Peyer's patch (tissue), 4 donors: ENCODE results near the gene LIMS2. TPM values are rescaled to one million over a fixed set of nuclear protein-coding genes. Genes with fewer than 3 reads are reported as not detected.

ENCODE experiments used
- DNase-seq, 3 donors: peaks; one replicate each; pipeline ENCODE4 v3.0.0-alpha.2; 2017 to 2019
- H3K27ac ChIP-seq, 4 donors: fragments of 200-600 bp; sonication (generic); one replicate each; pipeline ENCODE4 v1.5.1; 2016 to 2019
- H3K27me3 ChIP-seq, 2 donors: fragments of 200-600 bp; sonication (generic); one replicate each; pipeline ENCODE4 v1.5.1; 2019
- H3K36me3 ChIP-seq, 3 donors: fragments of 200-600 bp; sonication (generic); one replicate each; pipeline ENCODE4 v1.5.1; 2016 to 2019
- H3K4me1 ChIP-seq, 4 donors: fragments of 200-600 bp; sonication (generic); one replicate each; pipeline ENCODE4 v1.5.1; 2016 to 2019
- H3K4me3 ChIP-seq, 4 donors: fragments of 200-600 bp; sonication (generic); 1 replicate in 3 of 4; 2 replicates in 1 of 4; pipeline ENCODE4 v1.5.1; 2016 to 2019; ENCODE audit warnings: mild to moderate bottlenecking in 1 of 4
- H3K9me3 ChIP-seq, 4 donors: fragments of 200-600 bp; sonication (generic); one replicate each; pipeline ENCODE4 v1.5.1; 2016 to 2019; ENCODE audit warnings: mild to moderate bottlenecking in 1 of 4
- POLR2A ChIP-seq, 2 donors: fragments of 450-650 bp; IDR thresholded peaks; one replicate each; pipeline ENCODE4 v1.5.1; 2017; ENCODE audit warnings: antibody characterized with exemption in 2 of 2, mild to moderate bottlenecking in 2 of 2, moderate library complexity in 2 of 2
- total RNA-seq, 4 donors: library from RNA; depleted of rRNA; stranded (reverse); fragments of >200 nt; gene quantifications; one replicate each; pipeline ENCODE4 v1.1.0, GENCODE V29; 2016
- TF ChIP-seq, protein P1 (sequence below), 6 experiments: fragments of 450-650 bp in 4 of 6; fragments of 200-600 bp in 2 of 6; sonication (generic) in 1 of 6; IDR thresholded peaks; one replicate each; pipeline ENCODE4 v1.5.1; 2017 to 2019; ENCODE audit warnings: antibody characterized with exemption in 6 of 6, mild to moderate bottlenecking in 3 of 6, moderate library complexity in 1 of 6

Gene LIMS2
- total RNA-seq, 4 donors from 2014 or later: 7.7 to 95.7 (median 21.9) TPM

DNA sequence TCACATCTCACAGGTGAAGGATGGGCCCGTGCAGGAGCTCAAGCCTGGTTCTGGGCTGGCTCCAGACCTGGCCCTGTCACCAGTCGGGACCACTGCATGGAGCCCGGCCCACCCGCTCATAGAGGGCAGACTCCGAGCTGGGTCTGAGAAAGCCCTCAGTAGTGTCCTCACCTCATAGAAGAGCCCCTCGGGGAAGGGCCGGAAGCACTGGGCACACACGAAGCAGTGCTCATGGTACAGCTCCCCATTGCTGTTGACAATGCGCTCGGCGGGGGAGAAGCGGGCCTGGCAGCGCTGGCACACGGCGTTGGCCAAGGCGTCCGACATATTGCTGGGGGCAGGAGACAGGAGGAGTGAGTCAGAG is 18.1 kb downstream of the LIMS2 start:
- H3K27me3 ChIP-seq: no peaks in the 10 kb centered on the region
- peak in 1 of 3 donors; percentile 28 for DNase-seq
- peak overlapping the region in 2 of 4 donors; percentile 43 to 85 for H3K27ac ChIP-seq
- TF ChIP-seq POLR2A (IDR thresholded peaks at IDR 0.05): no peak
- TF ChIP-seq, protein P1, sequence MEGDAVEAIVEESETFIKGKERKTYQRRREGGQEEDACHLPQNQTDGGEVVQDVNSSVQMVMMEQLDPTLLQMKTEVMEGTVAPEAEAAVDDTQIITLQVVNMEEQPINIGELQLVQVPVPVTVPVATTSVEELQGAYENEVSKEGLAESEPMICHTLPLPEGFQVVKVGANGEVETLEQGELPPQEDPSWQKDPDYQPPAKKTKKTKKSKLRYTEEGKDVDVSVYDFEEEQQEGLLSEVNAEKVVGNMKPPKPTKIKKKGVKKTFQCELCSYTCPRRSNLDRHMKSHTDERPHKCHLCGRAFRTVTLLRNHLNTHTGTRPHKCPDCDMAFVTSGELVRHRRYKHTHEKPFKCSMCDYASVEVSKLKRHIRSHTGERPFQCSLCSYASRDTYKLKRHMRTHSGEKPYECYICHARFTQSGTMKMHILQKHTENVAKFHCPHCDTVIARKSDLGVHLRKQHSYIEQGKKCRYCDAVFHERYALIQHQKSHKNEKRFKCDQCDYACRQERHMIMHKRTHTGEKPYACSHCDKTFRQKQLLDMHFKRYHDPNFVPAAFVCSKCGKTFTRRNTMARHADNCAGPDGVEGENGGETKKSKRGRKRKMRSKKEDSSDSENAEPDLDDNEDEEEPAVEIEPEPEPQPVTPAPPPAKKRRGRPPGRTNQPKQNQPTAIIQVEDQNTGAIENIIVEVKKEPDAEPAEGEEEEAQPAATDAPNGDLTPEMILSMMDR (IDR thresholded peaks at IDR 0.05): no peak
- H3K4me3 ChIP-seq: no peak overlapping the region
- H3K9me3 ChIP-seq: no peaks in the 10 kb centered on the region
- peaks cover 0 to 28% (median 0%) of the 10 kb centered on the region in 4 donors for H3K4me1 ChIP-seq
- peaks cover 0 to 7% (median 0%) of the 10 kb centered on the region in 3 donors for H3K36me3 ChIP-seq

DNA sequence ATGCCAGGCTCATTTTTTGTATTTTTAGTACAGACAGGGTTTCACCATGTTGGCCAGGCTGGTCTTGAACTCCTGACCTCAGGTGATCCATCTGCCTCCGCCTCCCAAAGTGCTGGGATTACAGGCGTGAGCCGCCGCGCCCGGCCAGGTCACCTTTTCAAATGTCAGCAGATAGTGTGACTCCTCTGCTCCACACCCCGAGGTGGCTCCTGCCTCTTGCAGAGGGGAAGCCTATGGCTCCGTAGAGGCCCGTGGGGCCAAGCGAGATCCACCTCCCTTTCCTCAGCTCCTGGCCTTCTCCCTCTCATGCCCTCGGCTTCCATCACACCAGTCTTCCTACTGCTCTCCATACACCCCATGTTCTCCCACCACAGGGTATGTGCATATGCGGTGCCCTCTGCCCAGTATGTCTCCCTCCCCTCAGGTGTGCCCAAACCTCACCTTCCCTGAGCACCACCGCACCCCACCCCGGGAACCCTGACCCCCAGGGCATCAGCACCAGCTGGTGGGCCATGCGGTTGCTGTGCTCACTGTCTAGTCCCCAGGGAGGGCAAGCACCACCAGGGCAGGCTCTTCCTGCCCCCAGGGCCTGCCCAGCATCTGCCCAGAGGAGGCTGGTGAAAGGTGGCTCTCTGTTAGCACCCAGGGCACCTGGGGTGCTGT is 18.6 kb downstream of the LIMS2 start:
- H3K4me3 ChIP-seq: no peak overlapping the region
- no peaks in the 10 kb centered on the region for H3K27me3 ChIP-seq
- H3K9me3 ChIP-seq: no peaks in the 10 kb centered on the region
- TF ChIP-seq, protein P1 (IDR thresholded peaks at IDR 0.05): no peak
- TF ChIP-seq POLR2A (IDR thresholded peaks at IDR 0.05): no peak
- peak overlapping the region in 2 of 4 donors; percentile 43 to 85 for H3K27ac ChIP-seq
- peaks cover 0 to 24% (median 0%) of the 10 kb centered on the region in 4 donors for H3K4me1 ChIP-seq
- peak in 1 of 3 donors; percentile 25 for DNase-seq
- peaks cover 0 to 7% (median 0%) of the 10 kb centered on the region in 3 donors for H3K36me3 ChIP-seq

DNA sequence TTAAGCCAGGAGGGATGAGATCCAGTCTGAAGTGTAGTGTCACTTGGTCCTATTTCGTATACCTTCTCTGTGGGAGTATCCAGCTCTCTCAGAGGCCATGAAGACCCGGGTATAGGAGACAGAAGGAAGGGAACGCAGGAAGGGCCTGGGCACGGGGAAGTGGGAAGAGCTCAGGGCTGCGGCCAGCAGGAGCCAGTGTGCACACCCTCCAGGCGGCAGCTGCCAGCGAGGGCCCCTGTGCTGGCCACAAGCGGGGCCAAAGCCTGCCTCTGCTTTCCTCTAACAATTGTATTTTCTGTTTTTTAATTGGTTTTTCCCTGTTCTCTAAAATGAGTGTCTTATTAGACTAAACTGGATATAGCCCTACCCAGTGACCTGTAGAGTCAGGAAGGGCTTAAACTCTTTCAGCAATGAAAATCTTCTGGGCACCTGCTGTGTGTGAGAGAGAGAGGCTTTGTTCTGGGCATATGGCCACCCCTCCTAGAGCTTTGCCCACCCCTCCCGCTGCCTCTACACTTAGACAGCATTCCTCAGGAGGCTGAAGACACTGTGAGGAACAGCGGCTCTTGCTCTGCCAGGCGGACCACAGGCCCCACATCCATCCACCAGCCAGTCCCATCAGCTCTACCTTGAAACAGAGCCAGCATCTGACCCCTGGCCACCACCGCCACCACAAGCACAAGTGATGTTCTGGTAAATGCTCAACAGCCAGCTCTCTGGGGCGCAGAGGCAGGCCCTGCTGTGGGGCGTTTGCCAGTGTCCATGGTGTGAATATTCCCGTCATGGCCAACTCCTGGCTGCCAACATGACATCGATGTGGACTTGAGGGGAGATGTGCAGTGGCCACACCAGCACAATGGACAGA is 19.9 kb downstream of the LIMS2 start:
- TF ChIP-seq, protein P1 (IDR thresholded peaks at IDR 0.05): no peak
- no peak for TF ChIP-seq POLR2A (IDR thresholded peaks at IDR 0.05)
- peak in 1 of 3 donors; percentile 36 for DNase-seq
- no peaks in the 10 kb centered on the region for H3K27me3 ChIP-seq
- peaks cover 0 to 15% (median under 1%) of the 10 kb centered on the region in 4 donors for H3K4me1 ChIP-seq
- H3K4me3 ChIP-seq: no peak overlapping the region
- peak overlapping the region in 2 of 4 donors; percentile 19 to 85 for H3K27ac ChIP-seq
- peaks cover 0 to 7% (median 0%) of the 10 kb centered on the region in 3 donors for H3K36me3 ChIP-seq
- no peaks in the 10 kb centered on the region for H3K9me3 ChIP-seq

DNA sequence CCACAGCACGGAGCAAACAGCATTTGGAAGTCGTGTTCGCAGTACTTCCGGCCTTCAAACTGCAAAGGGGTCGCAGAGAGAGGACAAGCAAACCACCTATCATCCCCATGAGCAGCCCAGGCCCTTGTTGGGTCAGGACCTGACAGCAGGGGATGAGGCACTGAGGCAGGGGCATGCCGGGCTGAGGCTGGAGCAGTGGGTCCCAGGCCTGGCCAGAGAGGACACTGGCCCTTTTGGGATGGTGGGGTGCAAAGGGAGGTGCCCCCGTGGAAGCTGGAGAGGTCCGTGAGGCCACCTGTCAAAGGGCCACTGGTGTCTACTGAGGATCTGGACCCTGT is 20.5 kb downstream of the LIMS2 start:
- Histone ChIP-seq H3K9me3 (no peaks in the 10 kb centered on the region), H3K27me3 (no peaks in the 10 kb centered on the region), H3K4me3 (no peak overlapping the region), H3K36me3 (peaks cover 0 to 7% (median 0%) of the 10 kb centered on the region in 3 donors), H3K27ac (peak overlapping the region in 1 of 4 donors; percentile 85), H3K4me1 (peaks cover 0 to 14% (median 4%) of the 10 kb centered on the region in 4 donors)
- DNase-seq: peak in 1 of 3 donors; percentile 32
- TF ChIP-seq, protein P1 (IDR thresholded peaks at IDR 0.05): no peak
- no peak for TF ChIP-seq POLR2A (IDR thresholded peaks at IDR 0.05)

DNA sequence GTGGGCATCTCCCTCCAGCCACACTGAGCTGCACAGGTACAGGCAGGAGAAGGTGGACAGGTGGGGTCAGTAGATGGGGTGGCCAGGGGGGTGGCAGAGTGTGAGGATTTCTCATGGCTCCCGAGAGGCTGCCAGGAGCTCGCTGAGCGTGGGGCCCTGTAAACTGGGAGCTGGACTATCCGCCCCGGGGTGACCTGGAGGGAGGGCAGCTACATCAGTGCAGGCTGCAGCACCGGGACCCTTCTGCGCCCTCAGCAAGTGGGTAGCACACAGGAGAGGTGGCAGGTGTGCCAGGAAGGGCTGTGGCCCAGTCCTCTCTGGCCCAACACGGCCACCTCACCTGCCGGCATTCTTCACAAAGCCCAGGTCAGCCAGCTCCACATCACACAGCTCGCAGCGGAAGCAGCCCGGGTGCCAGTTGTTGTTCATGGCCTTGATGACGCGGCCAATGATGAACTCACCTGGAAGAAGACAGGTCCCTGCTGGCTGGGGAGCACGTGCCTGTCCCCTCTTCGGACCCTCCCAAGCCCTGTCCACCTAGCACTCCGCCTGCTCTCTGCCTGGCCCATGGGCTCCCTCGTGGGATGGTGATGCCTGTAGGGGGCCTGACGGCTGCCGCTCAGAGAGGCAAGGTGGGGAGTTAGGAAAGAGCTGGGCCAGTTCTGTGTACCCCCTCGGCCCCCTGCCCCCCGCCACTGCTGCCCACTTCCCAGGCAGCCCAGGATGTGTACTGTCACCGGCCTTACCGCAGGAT is 21.1 kb downstream of the LIMS2 start:
- H3K9me3 ChIP-seq: no peaks in the 10 kb centered on the region
- H3K27ac ChIP-seq: peak overlapping the region in 1 of 4 donors; percentile 85
- no peak overlapping the region for H3K4me3 ChIP-seq
- no peaks in the 10 kb centered on the region for H3K27me3 ChIP-seq
- peaks cover 0 to 14% (median 4%) of the 10 kb centered on the region in 4 donors for H3K4me1 ChIP-seq
- TF ChIP-seq POLR2A (IDR thresholded peaks at IDR 0.05): no peak
- TF ChIP-seq, protein P1 (IDR thresholded peaks at IDR 0.05): no peak
- DNase-seq: peak in 1 of 3 donors; percentile 44
- peaks cover 0 to 7% (median 0%) of the 10 kb centered on the region in 3 donors for H3K36me3 ChIP-seq
